ENCODE results near the gene ELOVL7. TPM values are rescaled to one million over a fixed set of nuclear protein-coding genes. Genes with fewer than 3 reads are reported as not detected.

ELOVL7 gene
- total and polyA plus RNA-seq, 10 of the 15 experiments (the other 5 are each of a cell fraction or from before 2014, with no cell fraction given) = 0.26 to 1.2 (median 0.92) TPM

DNA sequence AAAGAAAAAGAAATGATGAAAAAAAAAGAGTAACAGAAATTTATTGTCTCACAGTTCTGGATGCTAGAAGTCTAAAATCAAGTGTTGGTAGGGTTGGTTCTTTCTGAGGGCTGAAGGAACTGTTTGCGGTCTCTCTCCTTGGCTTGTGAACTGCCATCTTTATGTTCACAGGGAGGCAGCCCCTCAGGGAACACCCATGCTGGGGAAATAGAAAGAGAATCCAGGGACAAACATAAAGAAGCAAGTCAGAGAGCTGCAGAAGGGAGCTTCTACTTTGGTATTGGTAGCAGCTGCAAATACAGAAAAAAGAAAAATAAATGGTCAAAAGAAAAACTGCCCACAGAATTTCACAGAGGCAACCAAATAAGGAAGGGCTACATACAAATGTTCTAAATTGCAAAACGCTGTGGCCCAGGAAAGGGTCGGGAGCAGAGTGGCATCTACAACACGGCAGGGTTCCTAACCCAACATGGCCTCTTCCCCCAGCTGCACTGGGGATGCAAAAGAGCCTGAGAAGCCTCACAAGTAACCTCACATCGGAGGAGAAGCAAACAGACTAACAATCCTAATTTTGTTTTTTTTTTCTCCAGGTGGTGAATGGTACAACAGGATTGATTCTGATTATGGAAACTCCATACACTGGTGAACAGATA lies 37.4 kb downstream of the ELOVL7 start:
- Histone ChIP-seq H3K4me1 (ENCODE audit: control insufficient read depth, insufficient read depth, low read length) (no peaks in the 10 kb centered on the region), H3K36me3 (ENCODE audit: control insufficient read depth in 2 of 2, insufficient read depth in 2 of 2, low read length in 1 of 2) (no peaks in the 10 kb centered on the region), H3K4me3 (no peak overlapping the region), H3K4me2 (ENCODE audit: control insufficient read depth, insufficient read depth) (no peak overlapping the region), H3K27ac (ENCODE audit: control insufficient read depth, insufficient read depth) (no peak overlapping the region), H3K9me3 (replicated peaks; ENCODE audit: control insufficient read depth, insufficient read depth, low read length) (no peaks in the 10 kb centered on the region), H3K27me3 (replicated peaks in 1 of 2; ENCODE audit: control insufficient read depth in 2 of 2, insufficient read depth in 2 of 2, low read length in 1 of 2) (no peaks in the 10 kb centered on the region), H3K79me2 (ENCODE audit: control insufficient read depth, insufficient read depth, low read length) (no peaks in the 10 kb centered on the region), H3K9ac (ENCODE audit: control insufficient read depth, insufficient read depth, low read length) (no peak overlapping the region), H4K20me1 (ENCODE audit: control insufficient read depth, insufficient read depth) (no peaks in the 10 kb centered on the region), H2AFZ (ENCODE audit: control insufficient read depth, low read depth, low read length) (no peak overlapping the region)
- ChIA-PET CTCF (no interaction called here), RAD21 (ENCODE audit: unreplicated experiment) (no interaction called here), POLR2A (no interaction called here), SMC1A (ENCODE audit: uncharacterized antibody, unreplicated experiment) (no interaction called here)
- intact Hi-C loops (cut with micrococcal nuclease; ENCODE audit: unreplicated experiment) = no loop called here
- DNase-seq (ENCODE audit: low read depth, low spot score) (no peak), FAIRE-seq (no peak), ATAC-seq (no peak)
- BruUV-seq (replicated peaks) = no TSS peak
- 61% methylated on average over 5 of the region's 5 CpGs for WGBS (ENCODE audit: insufficient coverage, insufficient replicate concordance, low lambda C conversion rate, missing lambda C conversion rate)
- in situ Hi-C loops (cut with MboI) = no loop called here
- TF ChIP-seq CEBPB (IDR thresholded peaks at IDR 0.05; ENCODE audit: borderline replicate concordance in 1 of 2, low read depth in 2 of 2, low read length in 2 of 2) (no peak), TCF12 (IDR thresholded peaks at IDR 0.05; ENCODE audit: low read depth, low read length) (no peak), BRCA1 (IDR thresholded peaks at IDR 0.05; ENCODE audit: low read depth, low read length) (no peak), SIX5 (IDR thresholded peaks at IDR 0.05; ENCODE audit: low read depth, low read length, severe bottlenecking) (no peak), FOS (IDR thresholded peaks at IDR 0.05; ENCODE audit: borderline replicate concordance, extremely low read depth, insufficient read length) (no peak), EZH2 (IDR thresholded peaks at IDR 0.05; ENCODE audit: borderline replicate concordance, control insufficient read depth, low read depth, low read length) (no peak), ZNF217 (IDR thresholded peaks at IDR 0.05) (no peak), GABPA (IDR thresholded peaks at IDR 0.05; ENCODE audit: low read depth) (no peak), WRNIP1 (IDR thresholded peaks at IDR 0.05; ENCODE audit: borderline replicate concordance, low read depth, low read length) (no peak), RB1 (IDR thresholded peaks at IDR 0.05; ENCODE audit: borderline replicate concordance) (no peak), SUPT20H (IDR thresholded peaks at IDR 0.05; ENCODE audit: borderline replicate concordance, control insufficient read depth, low read depth, low read length) (no peak), NRF1 (conservative IDR thresholded peaks at IDR 0.05; ENCODE audit: low read depth, low read length) (no peak), ZNF207 (IDR thresholded peaks at IDR 0.05; ENCODE audit: borderline replicate concordance) (no peak)
- TF ChIP-seq, protein P1, sequence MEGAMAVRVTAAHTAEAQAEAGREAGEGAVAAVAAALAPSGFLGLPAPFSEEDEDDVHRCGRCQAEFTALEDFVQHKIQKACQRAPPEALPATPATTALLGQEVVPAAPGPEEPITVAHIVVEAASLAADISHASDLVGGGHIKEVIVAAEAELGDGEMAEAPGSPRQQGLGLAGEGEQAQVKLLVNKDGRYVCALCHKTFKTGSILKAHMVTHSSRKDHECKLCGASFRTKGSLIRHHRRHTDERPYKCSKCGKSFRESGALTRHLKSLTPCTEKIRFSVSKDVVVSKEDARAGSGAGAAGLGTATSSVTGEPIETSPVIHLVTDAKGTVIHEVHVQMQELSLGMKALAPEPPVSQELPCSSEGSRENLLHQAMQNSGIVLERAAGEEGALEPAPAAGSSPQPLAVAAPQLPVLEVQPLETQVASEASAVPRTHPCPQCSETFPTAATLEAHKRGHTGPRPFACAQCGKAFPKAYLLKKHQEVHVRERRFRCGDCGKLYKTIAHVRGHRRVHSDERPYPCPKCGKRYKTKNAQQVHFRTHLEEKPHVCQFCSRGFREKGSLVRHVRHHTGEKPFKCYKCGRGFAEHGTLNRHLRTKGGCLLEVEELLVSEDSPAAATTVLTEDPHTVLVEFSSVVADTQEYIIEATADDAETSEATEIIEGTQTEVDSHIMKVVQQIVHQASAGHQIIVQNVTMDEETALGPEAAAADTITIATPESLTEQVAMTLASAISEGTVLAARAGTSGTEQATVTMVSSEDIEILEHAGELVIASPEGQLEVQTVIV (IDR thresholded peaks at IDR 0.05; ENCODE audit: borderline replicate concordance, partially characterized antibody) = no peak
- TF ChIP-seq, protein P2, sequence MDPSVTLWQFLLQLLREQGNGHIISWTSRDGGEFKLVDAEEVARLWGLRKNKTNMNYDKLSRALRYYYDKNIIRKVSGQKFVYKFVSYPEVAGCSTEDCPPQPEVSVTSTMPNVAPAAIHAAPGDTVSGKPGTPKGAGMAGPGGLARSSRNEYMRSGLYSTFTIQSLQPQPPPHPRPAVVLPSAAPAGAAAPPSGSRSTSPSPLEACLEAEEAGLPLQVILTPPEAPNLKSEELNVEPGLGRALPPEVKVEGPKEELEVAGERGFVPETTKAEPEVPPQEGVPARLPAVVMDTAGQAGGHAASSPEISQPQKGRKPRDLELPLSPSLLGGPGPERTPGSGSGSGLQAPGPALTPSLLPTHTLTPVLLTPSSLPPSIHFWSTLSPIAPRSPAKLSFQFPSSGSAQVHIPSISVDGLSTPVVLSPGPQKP (IDR thresholded peaks at IDR 0.05; ENCODE audit: low read depth, low read length) = no peak
- TF ChIP-seq, protein P3, sequence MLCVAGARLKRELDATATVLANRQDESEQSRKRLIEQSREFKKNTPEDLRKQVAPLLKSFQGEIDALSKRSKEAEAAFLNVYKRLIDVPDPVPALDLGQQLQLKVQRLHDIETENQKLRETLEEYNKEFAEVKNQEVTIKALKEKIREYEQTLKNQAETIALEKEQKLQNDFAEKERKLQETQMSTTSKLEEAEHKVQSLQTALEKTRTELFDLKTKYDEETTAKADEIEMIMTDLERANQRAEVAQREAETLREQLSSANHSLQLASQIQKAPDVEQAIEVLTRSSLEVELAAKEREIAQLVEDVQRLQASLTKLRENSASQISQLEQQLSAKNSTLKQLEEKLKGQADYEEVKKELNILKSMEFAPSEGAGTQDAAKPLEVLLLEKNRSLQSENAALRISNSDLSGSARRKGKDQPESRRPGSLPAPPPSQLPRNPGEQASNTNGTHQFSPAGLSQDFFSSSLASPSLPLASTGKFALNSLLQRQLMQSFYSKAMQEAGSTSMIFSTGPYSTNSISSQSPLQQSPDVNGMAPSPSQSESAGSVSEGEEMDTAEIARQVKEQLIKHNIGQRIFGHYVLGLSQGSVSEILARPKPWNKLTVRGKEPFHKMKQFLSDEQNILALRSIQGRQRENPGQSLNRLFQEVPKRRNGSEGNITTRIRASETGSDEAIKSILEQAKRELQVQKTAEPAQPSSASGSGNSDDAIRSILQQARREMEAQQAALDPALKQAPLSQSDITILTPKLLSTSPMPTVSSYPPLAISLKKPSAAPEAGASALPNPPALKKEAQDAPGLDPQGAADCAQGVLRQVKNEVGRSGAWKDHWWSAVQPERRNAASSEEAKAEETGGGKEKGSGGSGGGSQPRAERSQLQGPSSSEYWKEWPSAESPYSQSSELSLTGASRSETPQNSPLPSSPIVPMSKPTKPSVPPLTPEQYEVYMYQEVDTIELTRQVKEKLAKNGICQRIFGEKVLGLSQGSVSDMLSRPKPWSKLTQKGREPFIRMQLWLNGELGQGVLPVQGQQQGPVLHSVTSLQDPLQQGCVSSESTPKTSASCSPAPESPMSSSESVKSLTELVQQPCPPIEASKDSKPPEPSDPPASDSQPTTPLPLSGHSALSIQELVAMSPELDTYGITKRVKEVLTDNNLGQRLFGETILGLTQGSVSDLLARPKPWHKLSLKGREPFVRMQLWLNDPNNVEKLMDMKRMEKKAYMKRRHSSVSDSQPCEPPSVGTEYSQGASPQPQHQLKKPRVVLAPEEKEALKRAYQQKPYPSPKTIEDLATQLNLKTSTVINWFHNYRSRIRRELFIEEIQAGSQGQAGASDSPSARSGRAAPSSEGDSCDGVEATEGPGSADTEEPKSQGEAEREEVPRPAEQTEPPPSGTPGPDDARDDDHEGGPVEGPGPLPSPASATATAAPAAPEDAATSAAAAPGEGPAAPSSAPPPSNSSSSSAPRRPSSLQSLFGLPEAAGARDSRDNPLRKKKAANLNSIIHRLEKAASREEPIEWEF (IDR thresholded peaks at IDR 0.05; ENCODE audit: insufficient replicate concordance, low read depth, low read length) = no peak
